HG03139 (cell line): ENCODE measurements around the gene HOXB9.
A peak's percentile ranks its signal among the peaks of the same experiment; 100 is the strongest.

Experiments
- ATAC-seq: cut with Tn5 transposase; IDR thresholded peaks from one replicate; pipeline ENCODE4 v1.9.1; 2021; ENCODE audit not compliant: unreplicated experiment

Gene HOXB9

GRCh38 chr17:48588528-48588927, 37.6 kb downstream of the HOXB9 start:
- ATAC-seq, result no peak

DNA sequence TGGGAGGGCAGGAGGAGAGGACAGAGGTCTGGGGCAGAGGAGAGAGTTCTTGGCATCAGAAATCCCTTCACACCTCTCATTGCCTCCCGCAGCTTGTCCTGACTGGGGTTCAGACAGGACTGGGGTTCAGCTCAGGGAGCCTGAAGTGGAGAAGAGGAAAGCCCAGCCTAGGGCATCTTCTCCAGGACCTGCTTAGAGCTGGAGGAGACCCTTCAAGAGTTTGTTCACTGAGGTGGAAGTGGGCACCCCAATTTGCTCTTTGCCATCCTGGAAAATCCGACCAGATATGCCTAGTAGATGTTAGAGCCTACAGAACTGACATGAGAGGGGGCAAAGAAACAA, 38.1 kb downstream of the HOXB9 start:
- ATAC-seq, result no peak

- ATAC-seq, result no peak
These were observed 38.7 kb downstream of the HOXB9 start for GRCh38 chr17:48587276-48588073.

- no peak for ATAC-seq
These were observed 39.6 kb downstream of the HOXB9 start for GRCh38 chr17:48586355-48587258.

DNA sequence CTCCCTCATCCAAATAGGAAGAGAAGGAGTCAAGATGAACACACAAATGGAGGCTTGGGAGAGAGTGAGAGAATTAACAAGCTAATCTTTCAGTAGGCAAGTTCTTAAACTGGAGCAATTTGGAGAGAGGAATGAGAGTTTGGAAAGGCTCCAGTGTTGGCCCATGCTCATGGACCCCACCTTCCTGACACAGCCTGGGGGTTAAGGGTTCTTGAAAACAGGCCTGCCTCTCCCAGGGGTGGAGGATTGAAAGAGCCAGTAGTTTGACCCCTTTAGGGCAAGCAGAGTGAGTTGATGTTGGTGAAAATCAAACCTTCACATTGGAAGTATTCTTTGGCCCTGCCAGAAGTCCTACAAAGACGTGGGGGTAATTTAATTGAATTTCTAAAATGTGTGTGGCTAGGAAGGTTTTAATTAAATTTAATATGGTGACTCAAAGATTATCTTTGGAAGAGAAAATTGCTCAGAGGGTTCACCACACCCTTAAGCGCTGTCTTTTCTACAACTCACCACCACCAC, 41.9 kb downstream of the HOXB9 start:
- ATAC-seq, result no peak

DNA sequence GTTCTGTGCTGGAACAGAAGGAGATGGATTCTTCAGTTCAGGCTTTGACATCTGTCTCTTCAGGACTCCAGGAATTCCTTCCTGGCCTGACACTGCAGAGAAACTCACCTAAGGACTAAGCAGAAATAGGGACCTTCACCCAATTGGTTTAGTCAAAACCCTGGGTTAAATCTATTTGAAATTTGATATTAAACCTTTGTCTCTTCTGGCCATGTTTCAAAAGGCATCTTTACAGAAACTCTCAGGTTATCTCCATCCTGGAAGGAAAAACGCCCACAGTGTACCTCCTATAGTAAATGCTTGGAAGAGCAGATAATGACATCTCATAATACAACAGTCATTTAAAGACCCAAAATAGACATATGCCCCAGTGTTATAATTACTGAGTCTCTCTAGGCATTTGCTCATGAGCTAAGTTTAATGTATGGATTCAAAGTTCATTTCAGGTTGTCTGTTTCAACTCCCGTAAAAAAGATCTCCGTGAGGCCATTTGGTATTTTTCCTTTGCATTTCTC, 42.4 kb downstream of the HOXB9 start:
- ATAC-seq, result no peak

DNA sequence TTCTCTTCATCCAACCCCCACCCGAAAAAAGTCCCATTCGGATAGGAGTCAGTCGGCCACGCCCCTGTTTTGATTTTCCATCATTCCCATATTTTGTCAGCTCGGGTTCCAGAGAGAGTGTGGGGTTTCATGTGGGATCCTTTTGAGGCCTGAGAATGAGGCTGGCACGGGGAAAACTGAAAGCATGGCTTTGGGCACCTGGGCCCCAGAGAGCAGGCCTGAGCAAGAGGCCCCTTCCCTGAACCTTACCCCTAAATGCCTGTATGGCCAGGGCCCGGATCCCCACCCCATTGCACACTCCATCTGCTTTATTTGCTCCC, 43.4 kb downstream of the HOXB9 start:
- ATAC-seq, result no peak

- no peak for ATAC-seq
These were observed 46.2 kb downstream of the HOXB9 start for GRCh38 chr17:48579760-48580554.

GRCh38 chr17:48579471-48579759, 46.7 kb downstream of the HOXB9 start:
- ATAC-seq, result no peak

DNA sequence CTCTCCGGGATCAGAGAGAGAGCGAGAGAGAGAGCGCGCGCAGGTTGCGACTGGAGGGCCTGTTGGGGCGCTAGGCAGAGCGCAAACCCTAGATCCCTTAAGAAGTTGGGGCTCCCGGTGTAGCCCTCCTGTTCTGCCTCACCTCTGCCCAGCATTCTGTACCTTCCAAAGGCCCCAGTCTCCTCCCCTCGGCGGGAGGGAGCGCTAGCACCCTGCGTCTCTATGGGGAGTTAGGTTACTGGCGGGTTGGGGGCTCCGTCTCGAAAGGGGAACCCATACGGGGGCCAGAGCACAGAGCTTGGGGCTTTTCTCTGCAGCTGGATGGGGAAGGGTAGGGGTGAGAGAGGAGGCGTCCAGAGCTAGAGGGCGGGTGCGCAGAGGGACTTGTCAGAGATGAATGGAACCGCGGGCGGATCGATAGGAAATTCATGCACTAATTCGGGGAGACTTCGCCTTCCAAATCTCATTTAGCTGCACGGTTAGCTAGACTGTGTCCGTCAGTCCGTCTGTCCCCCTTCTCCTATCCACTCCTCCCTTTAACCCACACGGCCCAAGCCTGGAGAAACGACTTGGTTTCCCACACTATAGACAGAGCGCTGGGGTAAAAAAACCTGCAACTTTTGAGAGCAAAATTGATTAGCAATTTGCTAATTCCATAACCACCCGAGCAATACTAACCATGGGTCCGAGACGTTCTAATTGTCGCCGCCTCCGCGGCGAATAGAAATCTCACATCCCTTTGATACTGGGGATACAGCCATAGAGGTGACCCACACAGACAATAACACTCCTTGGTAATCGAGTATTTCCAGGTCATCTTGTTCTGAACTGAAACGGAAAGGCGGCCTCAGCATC, 47.3 kb downstream of the HOXB9 start:
- ATAC-seq, result peak; percentile 31

GRCh38 chr17:48577946-48578615, 48.1 kb downstream of the HOXB9 start, which contains the start of gene HOXB4:
Gene HOXB4, minus strand, starts transcription at chr17:48578350. Its CDS starts 31 bp downstream, at chr17:48578319.
- peak; percentile 45 for ATAC-seq

- no peak for ATAC-seq
These were observed 48.7 kb downstream of the HOXB9 start for GRCh38 chr17:48577330-48577945.

GRCh38 chr17:48576479-48577309, 49.5 kb downstream of the HOXB9 start:
- ATAC-seq, result no peak

DNA sequence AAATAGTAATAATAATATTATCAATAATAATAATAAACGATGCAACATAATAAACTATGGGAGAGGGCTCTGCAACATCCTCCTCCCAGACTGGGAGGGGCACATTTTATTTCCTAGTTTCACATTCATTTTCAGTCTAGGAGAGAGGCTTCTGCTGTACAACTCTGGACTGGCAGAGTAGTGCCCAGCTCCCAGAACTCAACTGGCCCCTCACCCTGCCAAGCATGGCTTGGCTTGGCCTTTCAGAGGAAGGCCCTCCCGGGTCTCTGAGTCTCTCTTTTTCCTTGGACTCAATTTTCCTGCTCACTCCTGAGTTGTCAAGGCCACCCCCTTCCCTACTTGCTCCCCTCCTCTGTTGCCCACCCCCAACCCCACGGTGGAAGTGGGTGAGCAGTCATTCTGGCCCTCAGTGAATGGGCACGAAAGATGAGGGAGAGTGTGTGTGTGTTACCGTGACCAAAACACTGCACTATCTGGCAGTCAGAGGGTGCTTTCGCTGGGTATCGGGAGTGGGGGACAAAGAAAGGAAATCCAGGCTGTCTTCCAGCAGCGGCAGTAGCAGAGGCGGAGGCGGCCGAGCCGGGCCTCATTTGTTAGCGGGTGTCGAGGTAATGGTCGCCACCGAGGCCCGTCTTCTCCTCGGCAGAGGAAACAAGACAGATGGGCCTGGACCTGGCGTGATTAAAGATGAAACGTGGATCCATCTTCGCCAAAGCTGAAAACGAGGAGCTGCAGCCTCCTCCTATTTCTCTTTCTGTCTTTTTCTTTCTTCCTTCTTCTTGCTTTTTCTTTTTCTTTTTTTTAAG, 50.3 kb downstream of the HOXB9 start:
- no peak for ATAC-seq

- no peak for ATAC-seq
These were observed 51.0 kb downstream of the HOXB9 start for GRCh38 chr17:48575066-48575582.

DNA sequence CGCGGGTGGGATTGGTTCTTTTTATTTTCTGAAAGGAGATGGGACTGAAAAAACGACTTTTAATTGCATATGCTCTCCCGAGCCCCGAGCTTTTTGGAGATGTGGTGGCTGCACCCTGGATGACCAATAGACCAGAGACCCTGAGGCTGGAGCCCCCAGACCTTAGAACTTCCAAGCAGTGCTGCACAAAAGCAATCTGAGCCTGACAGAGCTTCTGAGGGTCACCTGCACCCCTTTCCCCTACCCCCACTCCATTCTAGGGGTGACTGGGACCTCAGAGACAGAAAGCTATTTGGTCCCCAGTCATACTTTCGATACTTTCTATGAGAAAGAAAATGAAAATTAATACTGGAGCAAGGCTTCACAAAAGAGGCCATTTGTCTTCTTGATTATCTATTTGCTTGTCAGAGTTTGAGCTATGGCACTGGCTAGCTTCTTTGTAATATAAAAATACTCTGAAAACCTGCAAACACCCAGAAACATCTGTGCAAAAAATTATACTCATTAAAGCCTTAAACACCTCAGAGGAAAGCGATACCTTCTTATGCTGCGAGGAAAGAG, 51.6 kb downstream of the HOXB9 start:
- ATAC-seq, result no peak

DNA sequence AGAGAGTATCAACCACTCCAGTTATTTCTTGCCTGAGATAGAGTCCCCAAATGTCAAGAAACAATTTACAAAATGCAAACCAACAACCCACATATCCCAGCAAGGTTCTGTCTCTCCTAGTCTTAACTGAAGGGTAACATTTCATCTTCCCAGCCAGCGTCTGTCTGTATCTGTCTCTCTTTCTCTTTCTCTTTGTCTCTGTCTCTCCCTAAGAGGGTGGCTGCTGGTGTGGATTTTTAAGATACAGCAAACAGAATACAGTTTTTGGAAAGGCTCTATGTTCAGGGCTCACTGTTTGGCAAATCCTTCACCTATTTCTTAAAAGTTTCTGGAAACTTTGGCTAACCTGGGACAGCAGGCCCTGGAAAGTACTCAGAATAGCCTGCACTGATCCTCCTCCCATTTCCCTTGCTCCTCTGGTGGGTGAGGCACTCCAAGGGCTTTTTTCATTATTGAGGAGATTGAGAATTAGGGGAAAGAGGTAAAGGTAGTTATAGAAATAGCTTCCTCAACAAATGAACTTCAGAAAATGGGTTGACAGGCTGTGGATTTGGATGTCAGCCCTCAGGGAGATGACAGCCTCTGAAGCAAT, 54.2 kb downstream of the HOXB9 start:
- no peak for ATAC-seq
